Measurements from ENCODE around the gene DOCK9. TPM values are rescaled to one million over a fixed set of nuclear protein-coding genes. Genes with fewer than 3 reads are reported as not detected.

The DOCK9 gene
- polyA plus RNA-seq, 3 donors, result 0.01 TPM; not detected in 2

GRCh38 chr13:98983182-98983581 lies 5.3 kb upstream of the DOCK9 start:
- Histone ChIP-seq H3K4me1 (ENCODE audit: control insufficient read depth in 1 of 2, insufficient read depth in 2 of 2, low read length in 2 of 2) (no peaks in the 10 kb centered on the region), H2AFZ (ENCODE audit: insufficient read depth, low read depth, low read length, poor library complexity, severe bottlenecking) (no peak overlapping the region), H3K9ac (ENCODE audit: insufficient read depth, low read length, poor library complexity, severe bottlenecking) (no peak overlapping the region), H4K20me1 (ENCODE audit: insufficient read depth, low read length) (no peaks in the 10 kb centered on the region), H3K9me3 (replicated peaks in 1 of 2; ENCODE audit: control insufficient read depth in 1 of 2, insufficient read depth in 1 of 2, low read length in 2 of 2) (no peaks in the 10 kb centered on the region), H3K4me3 (replicated peaks in 1 of 3; ENCODE audit: low read depth in 2 of 3, low read length in 3 of 3) (no peak overlapping the region), H3K4me2 (replicated peaks; ENCODE audit: extremely low read depth, low read length, poor library complexity, severe bottlenecking) (no peak overlapping the region), H3K79me2 (ENCODE audit: insufficient read depth, low read length) (no peaks in the 10 kb centered on the region), H3K27ac (ENCODE audit: low read depth in 1 of 2, low read length in 2 of 2) (no peak overlapping the region), H3K27me3 (ENCODE audit: control insufficient read depth in 2 of 2, insufficient read depth in 2 of 2, low read length in 2 of 2) (peaks cover 16 to 22% of the 10 kb centered on the region in 2 donors), H3K36me3 (replicated peaks in 1 of 2; ENCODE audit: control insufficient read depth in 1 of 2, insufficient read depth in 2 of 2, low read length in 2 of 2) (no peaks in the 10 kb centered on the region)
- intact Hi-C loops (cut with micrococcal nuclease), result no loop called here
- peaks cover 4% of the 10 kb centered on the region for H3K4me1 Mint-ChIP-seq
- H3K36me3 Mint-ChIP-seq, result no peaks in the 10 kb centered on the region
- TF ChIP-seq, protein P1, sequence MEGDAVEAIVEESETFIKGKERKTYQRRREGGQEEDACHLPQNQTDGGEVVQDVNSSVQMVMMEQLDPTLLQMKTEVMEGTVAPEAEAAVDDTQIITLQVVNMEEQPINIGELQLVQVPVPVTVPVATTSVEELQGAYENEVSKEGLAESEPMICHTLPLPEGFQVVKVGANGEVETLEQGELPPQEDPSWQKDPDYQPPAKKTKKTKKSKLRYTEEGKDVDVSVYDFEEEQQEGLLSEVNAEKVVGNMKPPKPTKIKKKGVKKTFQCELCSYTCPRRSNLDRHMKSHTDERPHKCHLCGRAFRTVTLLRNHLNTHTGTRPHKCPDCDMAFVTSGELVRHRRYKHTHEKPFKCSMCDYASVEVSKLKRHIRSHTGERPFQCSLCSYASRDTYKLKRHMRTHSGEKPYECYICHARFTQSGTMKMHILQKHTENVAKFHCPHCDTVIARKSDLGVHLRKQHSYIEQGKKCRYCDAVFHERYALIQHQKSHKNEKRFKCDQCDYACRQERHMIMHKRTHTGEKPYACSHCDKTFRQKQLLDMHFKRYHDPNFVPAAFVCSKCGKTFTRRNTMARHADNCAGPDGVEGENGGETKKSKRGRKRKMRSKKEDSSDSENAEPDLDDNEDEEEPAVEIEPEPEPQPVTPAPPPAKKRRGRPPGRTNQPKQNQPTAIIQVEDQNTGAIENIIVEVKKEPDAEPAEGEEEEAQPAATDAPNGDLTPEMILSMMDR (IDR thresholded peaks at IDR 0.05), result no peak
- H3K9me3 Mint-ChIP-seq, result peaks cover 0 to 3% (median 0%) of the 10 kb centered on the region in 7 donors
- WGBS (ENCODE audit: insufficient coverage), result 97% methylated on average over 4 of the region's 5 CpGs
- no peak overlapping the region for H3K27ac Mint-ChIP-seq
- H3K27me3 Mint-ChIP-seq (ENCODE audit: low read depth in 3 of 3), result peaks cover 15 to 34% (median 21%) of the 10 kb centered on the region in 3 donors
- DNase-seq, result no peak
- no peak overlapping the region for H3K4me3 Mint-ChIP-seq

DNA sequence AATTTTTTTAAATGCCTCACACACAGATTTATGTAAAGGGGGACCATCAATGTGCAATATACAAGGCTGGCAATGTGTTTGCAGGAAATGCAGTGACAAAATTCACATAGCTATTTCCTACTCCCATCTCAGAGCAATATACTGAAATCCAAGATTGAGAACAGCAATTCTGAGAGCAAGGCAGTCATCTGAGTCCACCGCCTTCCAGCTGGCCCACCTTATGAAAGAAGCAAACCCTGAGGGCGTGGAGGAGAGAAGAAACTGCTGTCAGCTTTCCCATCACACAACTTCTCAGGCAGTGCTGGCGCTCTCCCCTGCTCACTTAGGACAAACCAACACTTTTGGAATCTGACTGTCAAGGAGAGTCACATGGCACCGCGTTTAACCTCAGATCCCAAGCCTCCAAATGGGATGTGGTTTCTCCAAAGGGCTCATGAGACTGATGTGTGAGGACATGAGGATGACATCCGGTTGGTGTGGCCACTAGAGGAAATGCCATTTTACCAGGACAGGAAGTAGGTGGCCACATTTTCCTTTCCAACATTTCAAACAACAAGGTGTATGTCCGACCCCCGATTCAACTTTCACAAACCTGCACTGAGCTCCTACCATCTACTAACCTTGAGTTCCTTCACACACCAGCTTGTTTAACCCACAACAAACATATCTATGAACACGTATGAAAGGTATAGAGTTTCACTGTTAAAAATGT lies 3.7 kb upstream of the DOCK9 start:
- H3K27me3 ChIP-seq (ENCODE audit: control insufficient read depth in 2 of 2, insufficient read depth in 2 of 2, low read length in 2 of 2), result peaks cover 28 to 35% of the 10 kb centered on the region in 2 donors
- H3K36me3 Mint-ChIP-seq, result no peaks in the 10 kb centered on the region
- H3K27ac ChIP-seq (ENCODE audit: low read depth in 1 of 2, low read length in 2 of 2), result no peak overlapping the region
- no peak overlapping the region for H3K9ac ChIP-seq (ENCODE audit: insufficient read depth, low read length, poor library complexity, severe bottlenecking)
- H3K9me3 ChIP-seq (replicated peaks in 1 of 2; ENCODE audit: control insufficient read depth in 1 of 2, insufficient read depth in 1 of 2, low read length in 2 of 2), result no peaks in the 10 kb centered on the region
- DNase-seq, result no peak
- H3K4me3 ChIP-seq (replicated peaks in 1 of 3; ENCODE audit: low read depth in 2 of 3, low read length in 3 of 3), result no peak overlapping the region
- peak overlapping the region in 1 of 7 donors; percentile 6 for H3K27ac Mint-ChIP-seq
- intact Hi-C loops (cut with micrococcal nuclease), result no loop called here
- no peak overlapping the region for H3K4me2 ChIP-seq (replicated peaks; ENCODE audit: extremely low read depth, low read length, poor library complexity, severe bottlenecking)
- H3K36me3 ChIP-seq (replicated peaks in 1 of 2; ENCODE audit: control insufficient read depth in 1 of 2, insufficient read depth in 2 of 2, low read length in 2 of 2), result no peaks in the 10 kb centered on the region
- H3K4me1 ChIP-seq (ENCODE audit: control insufficient read depth in 1 of 2, insufficient read depth in 2 of 2, low read length in 2 of 2), result peaks cover 1 to 3% of the 10 kb centered on the region in 2 donors
- peaks cover 0 to 3% (median 0%) of the 10 kb centered on the region in 7 donors for H3K9me3 Mint-ChIP-seq
- H4K20me1 ChIP-seq (ENCODE audit: insufficient read depth, low read length), result no peaks in the 10 kb centered on the region
- TF ChIP-seq, protein P1 (IDR thresholded peaks at IDR 0.05), result no peak
- WGBS (ENCODE audit: insufficient coverage), result no CpG with 5 or more reads among the region's 9 CpGs
- H3K4me1 Mint-ChIP-seq, result peaks cover 4% of the 10 kb centered on the region
- H3K27me3 Mint-ChIP-seq (ENCODE audit: low read depth in 3 of 3), result peaks cover 12 to 49% (median 28%) of the 10 kb centered on the region in 3 donors
- H3K79me2 ChIP-seq (ENCODE audit: insufficient read depth, low read length), result no peaks in the 10 kb centered on the region
- no peak overlapping the region for H2AFZ ChIP-seq (ENCODE audit: insufficient read depth, low read depth, low read length, poor library complexity, severe bottlenecking)
- no peak overlapping the region for H3K4me3 Mint-ChIP-seq

All from CD14-positive monocyte (primary cell).